GM12878 (cell line): ENCODE data around the gene HAPSTR1. TPM values are rescaled to one million over a fixed set of nuclear protein-coding genes. Genes with fewer than 3 reads are reported as not detected.
A peak's percentile ranks its signal among the peaks of the same experiment; 100 is the strongest.

Source experiments
- CREM ChIP-seq: IDR thresholded peaks from 2 replicates; pipeline ENCODE4 v1.6.1; 2014; ENCODE audit warnings: antibody characterized with exemption, low read depth
- EP300 ChIP-seq, 2 experiments: fragments of 150-350 bp in 1 of 2; IDR thresholded peaks; 2 replicates each; pipeline ENCODE4 v1.6.1; 2011 to 2012; ENCODE audit warnings: low read depth in 2 of 2, low read length in 2 of 2, borderline replicate concordance in 1 of 2, improper control_type of control experiment in 1 of 2, inconsistent platforms in 1 of 2; ENCODE audit not compliant: control insufficient read depth in 1 of 2
- IKZF1 ChIP-seq: fragments of 450-650 bp; conservative IDR thresholded peaks from 2 replicates; pipeline ENCODE4 v1.6.1; 2017; ENCODE audit warnings: antibody characterized with exemption, mild to moderate bottlenecking
- MXI1 ChIP-seq: fragments of 150-350 bp; IDR thresholded peaks from 2 replicates; pipeline ENCODE4 v1.6.1; 2011; ENCODE audit warnings: low read depth, mild to moderate bottlenecking, inconsistent platforms, low read length, improper control_type of control experiment
- POLR2AphosphoS2 ChIP-seq: IDR thresholded peaks from 2 replicates; pipeline ENCODE4 v1.6.1; 2011; ENCODE audit warnings: low read depth, mild to moderate bottlenecking, low read length, improper control_type of control experiment, moderate library complexity
- RAD21 ChIP-seq: IDR thresholded peaks from 2 replicates; pipeline ENCODE4 v1.6.1; 2011; ENCODE audit warnings: mild to moderate bottlenecking, low read depth, low read length, moderate library complexity; ENCODE audit not compliant: insufficient read depth
- RBBP5 ChIP-seq: fragments of 200-600 bp; sonication (generic); conservative IDR thresholded peaks from 2 replicates; pipeline ENCODE4 v1.6.1; 2016
- SIX5 ChIP-seq: IDR thresholded peaks from 2 replicates; pipeline ENCODE4 v1.6.1; 2011; ENCODE audit warnings: mild to moderate bottlenecking, low read depth, low read length, moderate library complexity; ENCODE audit not compliant: severe bottlenecking
- SP1 ChIP-seq: IDR thresholded peaks from one replicate; pipeline ENCODE4 v1.6.1; 2011; ENCODE audit warnings: low read depth, low read length
- SREBF2 ChIP-seq: IDR thresholded peaks from 2 replicates; pipeline ENCODE4 v1.6.1; 2012; ENCODE audit warnings: mild to moderate bottlenecking, low read length
- STAT1 ChIP-seq: fragments of 450-650 bp; conservative IDR thresholded peaks from 2 replicates; pipeline ENCODE4 v1.6.1; 2014; ENCODE audit warnings: antibody characterized with exemption, mild to moderate bottlenecking
- TCF7 ChIP-seq: IDR thresholded peaks from 2 replicates; pipeline ENCODE4 v1.6.1; 2014; ENCODE audit warnings: antibody characterized with exemption, borderline replicate concordance
- ZBED1 ChIP-seq: IDR thresholded peaks from 2 replicates; pipeline ENCODE4 v1.6.1; 2016; ENCODE audit warnings: borderline replicate concordance
- ZNF384 ChIP-seq: IDR thresholded peaks from 2 replicates; pipeline ENCODE4 v1.6.1; 2012; ENCODE audit warnings: low read depth, mild to moderate bottlenecking, low read length, improper control_type of control experiment, borderline replicate concordance
- polyA plus RNA-seq, 11 experiments: library from polyadenylated mRNA; depleted of rRNA in 4 of 11; unstranded in 6 of 11; stranded (reverse) in 5 of 11; fragments of >200 nt; fragmentation: Nextera tagmentation in 4 of 11; fragmentation: Illumina TruSeq in 1 of 11; extraction: Ambion mirVana in 4 of 11; extraction: Trizol in 1 of 11; gene quantifications; 1 replicate in 1 of 11; 2 replicates in 10 of 11; pipeline versions ENCODE4 v1.2.1 to v1.2.3, GENCODE V29; 2011 to 2016; ENCODE audit warnings: inconsistent platforms in 2 of 11, missing spikeins in 2 of 11, low read depth in 1 of 11
- total RNA-seq, 4 experiments: library from RNA; depleted of rRNA in 3 of 4; stranded (reverse); fragments of >200 nt in 3 of 4; fragmentation: Illumina TruSeq in 1 of 4; extraction: Trizol in 1 of 4; gene quantifications; 2 replicates each; pipeline versions ENCODE4 v1.2.1 to v1.2.3, GENCODE V29; 2013 to 2021
- TF ChIP-seq, protein P1 (sequence below): fragments of 450-650 bp; formaldehyde crosslinking; IDR thresholded peaks from 2 replicates; pipeline ENCODE4 v1.5.0; 2022; ENCODE audit warnings: mild to moderate bottlenecking, missing genetic modification characterization
- TF ChIP-seq, protein P2 (sequence below): fragments of 450-650 bp; IDR thresholded peaks from 2 replicates; pipeline ENCODE4 v1.6.1; 2017; ENCODE audit warnings: mild to moderate bottlenecking
- TF ChIP-seq, protein P3 (sequence below): fragments of 150-350 bp; IDR thresholded peaks from 2 replicates; pipeline ENCODE4 v1.6.1; 2014; ENCODE audit warnings: mild to moderate bottlenecking, low read depth, low read length
- TF ChIP-seq, protein P4 (sequence below), 3 experiments: IDR thresholded peaks in 2 of 3; conservative IDR thresholded peaks in 1 of 3; 2 replicates each; pipeline ENCODE4 v1.5.1; 2011; ENCODE audit warnings: low read depth in 3 of 3, low read length in 3 of 3, mild to moderate bottlenecking in 3 of 3, control low read depth in 2 of 3, moderate library complexity in 2 of 3, inconsistent platforms in 1 of 3, mixed read lengths in 1 of 3; ENCODE audit not compliant: control insufficient read depth in 2 of 3, insufficient read depth in 1 of 3; ENCODE audit errors: extremely low read depth in 1 of 3
- TF ChIP-seq, protein P5 (sequence below): fragments of 450-650 bp; IDR thresholded peaks from 2 replicates; pipeline ENCODE4 v1.6.1; 2017; ENCODE audit warnings: low read depth, mild to moderate bottlenecking, moderate library complexity

The HAPSTR1 gene
- total and polyA plus RNA-seq, 10 of the 15 experiments (the other 5 are each of a cell fraction or from before 2014, with no cell fraction given) = 8.7 to 52.5 (median 23.1) TPM

DNA sequence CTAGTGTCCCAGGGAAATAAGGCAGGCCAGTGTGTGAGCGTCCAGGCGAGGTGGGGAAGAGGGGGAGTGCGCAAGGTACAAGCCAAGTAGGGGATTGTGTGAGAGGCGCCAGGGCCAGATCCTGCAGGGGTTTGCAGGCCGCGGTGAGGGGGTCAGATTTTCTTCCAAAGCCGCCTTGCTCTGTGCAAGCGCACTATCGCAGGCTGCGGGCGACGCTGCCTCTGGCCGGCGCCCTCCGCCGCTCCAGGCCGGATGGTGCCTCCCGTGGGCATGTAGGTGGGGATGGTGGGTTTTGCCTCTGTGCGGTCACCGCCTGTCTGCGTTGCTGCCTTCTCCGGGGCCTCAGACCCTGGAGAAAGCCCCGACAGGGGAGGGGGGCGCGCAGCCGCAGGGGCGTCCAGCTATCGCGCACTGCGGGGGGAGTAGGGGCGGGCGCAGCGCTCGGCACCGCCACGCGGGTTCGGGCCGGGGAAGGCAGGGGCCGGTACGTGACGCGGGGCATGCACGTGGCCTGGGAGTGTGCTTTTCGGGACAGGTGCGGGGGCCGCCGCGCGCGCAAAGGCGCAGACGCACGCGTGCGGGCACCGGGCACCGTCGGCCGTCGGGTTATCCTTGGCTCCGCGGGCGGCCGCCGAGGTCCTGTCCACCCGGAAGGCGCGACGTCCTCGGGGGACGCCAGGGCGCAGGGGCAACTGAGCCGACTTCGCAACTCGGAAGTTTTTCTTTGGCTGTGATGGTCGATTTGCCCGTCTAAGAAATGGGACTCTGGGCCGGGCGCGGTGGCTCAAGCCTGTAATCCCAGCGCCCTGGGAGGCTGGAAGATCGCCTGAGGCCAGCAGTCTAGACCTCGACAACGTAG, 1.1 kb upstream of the HAPSTR1 start (continued):
- TF ChIP-seq, protein P1, sequence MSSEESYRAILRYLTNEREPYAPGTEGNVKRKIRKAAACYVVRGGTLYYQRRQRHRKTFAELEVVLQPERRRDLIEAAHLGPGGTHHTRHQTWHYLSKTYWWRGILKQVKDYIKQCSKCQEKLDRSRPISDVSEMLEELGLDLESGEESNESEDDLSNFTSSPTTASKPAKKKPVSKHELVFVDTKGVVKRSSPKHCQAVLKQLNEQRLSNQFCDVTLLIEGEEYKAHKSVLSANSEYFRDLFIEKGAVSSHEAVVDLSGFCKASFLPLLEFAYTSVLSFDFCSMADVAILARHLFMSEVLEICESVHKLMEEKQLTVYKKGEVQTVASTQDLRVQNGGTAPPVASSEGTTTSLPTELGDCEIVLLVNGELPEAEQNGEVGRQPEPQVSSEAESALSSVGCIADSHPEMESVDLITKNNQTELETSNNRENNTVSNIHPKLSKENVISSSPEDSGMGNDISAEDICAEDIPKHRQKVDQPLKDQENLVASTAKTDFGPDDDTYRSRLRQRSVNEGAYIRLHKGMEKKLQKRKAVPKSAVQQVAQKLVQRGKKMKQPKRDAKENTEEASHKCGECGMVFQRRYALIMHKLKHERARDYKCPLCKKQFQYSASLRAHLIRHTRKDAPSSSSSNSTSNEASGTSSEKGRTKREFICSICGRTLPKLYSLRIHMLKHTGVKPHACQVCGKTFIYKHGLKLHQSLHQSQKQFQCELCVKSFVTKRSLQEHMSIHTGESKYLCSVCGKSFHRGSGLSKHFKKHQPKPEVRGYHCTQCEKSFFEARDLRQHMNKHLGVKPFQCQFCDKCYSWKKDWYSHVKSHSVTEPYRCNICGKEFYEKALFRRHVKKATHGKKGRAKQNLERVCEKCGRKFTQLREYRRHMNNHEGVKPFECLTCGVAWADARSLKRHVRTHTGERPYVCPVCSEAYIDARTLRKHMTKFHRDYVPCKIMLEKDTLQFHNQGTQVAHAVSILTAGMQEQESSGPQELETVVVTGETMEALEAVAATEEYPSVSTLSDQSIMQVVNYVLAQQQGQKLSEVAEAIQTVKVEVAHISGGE (CRISPR knock-in tag) = no peak
- TF ChIP-seq TCF7 (no peak), RAD21 (no peak), STAT1 (no peak), POLR2AphosphoS2 (no peak), CREM (no peak), SP1 (no peak), ZNF384 (no peak), SREBF2 (no peak), ZBED1 (no peak), SIX5 (no peak), RBBP5 (no peak), IKZF1 (peak; percentile 84), EP300 (IDR thresholded peaks at IDR 0.05; ENCODE audit: borderline replicate concordance in 1 of 2, control insufficient read depth in 1 of 2, low read depth in 2 of 2, low read length in 2 of 2) (no peak), MXI1 (no peak)
- TF ChIP-seq, protein P2, sequence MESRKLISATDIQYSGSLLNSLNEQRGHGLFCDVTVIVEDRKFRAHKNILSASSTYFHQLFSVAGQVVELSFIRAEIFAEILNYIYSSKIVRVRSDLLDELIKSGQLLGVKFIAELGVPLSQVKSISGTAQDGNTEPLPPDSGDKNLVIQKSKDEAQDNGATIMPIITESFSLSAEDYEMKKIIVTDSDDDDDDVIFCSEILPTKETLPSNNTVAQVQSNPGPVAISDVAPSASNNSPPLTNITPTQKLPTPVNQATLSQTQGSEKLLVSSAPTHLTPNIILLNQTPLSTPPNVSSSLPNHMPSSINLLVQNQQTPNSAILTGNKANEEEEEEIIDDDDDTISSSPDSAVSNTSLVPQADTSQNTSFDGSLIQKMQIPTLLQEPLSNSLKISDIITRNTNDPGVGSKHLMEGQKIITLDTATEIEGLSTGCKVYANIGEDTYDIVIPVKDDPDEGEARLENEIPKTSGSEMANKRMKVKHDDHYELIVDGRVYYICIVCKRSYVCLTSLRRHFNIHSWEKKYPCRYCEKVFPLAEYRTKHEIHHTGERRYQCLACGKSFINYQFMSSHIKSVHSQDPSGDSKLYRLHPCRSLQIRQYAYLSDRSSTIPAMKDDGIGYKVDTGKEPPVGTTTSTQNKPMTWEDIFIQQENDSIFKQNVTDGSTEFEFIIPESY = peak; percentile 64; the same call in 1 of the 2 replicates
- TF ChIP-seq, protein P3, sequence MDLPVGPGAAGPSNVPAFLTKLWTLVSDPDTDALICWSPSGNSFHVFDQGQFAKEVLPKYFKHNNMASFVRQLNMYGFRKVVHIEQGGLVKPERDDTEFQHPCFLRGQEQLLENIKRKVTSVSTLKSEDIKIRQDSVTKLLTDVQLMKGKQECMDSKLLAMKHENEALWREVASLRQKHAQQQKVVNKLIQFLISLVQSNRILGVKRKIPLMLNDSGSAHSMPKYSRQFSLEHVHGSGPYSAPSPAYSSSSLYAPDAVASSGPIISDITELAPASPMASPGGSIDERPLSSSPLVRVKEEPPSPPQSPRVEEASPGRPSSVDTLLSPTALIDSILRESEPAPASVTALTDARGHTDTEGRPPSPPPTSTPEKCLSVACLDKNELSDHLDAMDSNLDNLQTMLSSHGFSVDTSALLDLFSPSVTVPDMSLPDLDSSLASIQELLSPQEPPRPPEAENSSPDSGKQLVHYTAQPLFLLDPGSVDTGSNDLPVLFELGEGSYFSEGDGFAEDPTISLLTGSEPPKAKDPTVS = no peak
- TF ChIP-seq, protein P4, sequence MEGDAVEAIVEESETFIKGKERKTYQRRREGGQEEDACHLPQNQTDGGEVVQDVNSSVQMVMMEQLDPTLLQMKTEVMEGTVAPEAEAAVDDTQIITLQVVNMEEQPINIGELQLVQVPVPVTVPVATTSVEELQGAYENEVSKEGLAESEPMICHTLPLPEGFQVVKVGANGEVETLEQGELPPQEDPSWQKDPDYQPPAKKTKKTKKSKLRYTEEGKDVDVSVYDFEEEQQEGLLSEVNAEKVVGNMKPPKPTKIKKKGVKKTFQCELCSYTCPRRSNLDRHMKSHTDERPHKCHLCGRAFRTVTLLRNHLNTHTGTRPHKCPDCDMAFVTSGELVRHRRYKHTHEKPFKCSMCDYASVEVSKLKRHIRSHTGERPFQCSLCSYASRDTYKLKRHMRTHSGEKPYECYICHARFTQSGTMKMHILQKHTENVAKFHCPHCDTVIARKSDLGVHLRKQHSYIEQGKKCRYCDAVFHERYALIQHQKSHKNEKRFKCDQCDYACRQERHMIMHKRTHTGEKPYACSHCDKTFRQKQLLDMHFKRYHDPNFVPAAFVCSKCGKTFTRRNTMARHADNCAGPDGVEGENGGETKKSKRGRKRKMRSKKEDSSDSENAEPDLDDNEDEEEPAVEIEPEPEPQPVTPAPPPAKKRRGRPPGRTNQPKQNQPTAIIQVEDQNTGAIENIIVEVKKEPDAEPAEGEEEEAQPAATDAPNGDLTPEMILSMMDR (IDR thresholded peaks at IDR 0.05 in 2 of 3, conservative IDR thresholded peaks at IDR 0.05 in 1 of 3; ENCODE audit: control insufficient read depth in 2 of 3, extremely low read depth in 1 of 3, insufficient read depth in 1 of 3, low read depth in 3 of 3, low read length in 3 of 3) = no peak
- TF ChIP-seq, protein P5, sequence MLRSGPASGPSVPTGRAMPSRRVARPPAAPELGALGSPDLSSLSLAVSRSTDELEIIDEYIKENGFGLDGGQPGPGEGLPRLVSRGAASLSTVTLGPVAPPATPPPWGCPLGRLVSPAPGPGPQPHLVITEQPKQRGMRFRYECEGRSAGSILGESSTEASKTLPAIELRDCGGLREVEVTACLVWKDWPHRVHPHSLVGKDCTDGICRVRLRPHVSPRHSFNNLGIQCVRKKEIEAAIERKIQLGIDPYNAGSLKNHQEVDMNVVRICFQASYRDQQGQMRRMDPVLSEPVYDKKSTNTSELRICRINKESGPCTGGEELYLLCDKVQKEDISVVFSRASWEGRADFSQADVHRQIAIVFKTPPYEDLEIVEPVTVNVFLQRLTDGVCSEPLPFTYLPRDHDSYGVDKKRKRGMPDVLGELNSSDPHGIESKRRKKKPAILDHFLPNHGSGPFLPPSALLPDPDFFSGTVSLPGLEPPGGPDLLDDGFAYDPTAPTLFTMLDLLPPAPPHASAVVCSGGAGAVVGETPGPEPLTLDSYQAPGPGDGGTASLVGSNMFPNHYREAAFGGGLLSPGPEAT = no peak
